Measurements from ENCODE around the gene RHBDF2.

RHBDF2 gene

GRCh38 chr17:76497699-76497978 lies 3.6 kb downstream of the RHBDF2 start:
- Histone ChIP-seq H3K27me3 (ENCODE audit: insufficient read depth, low read length) (no peaks in the 10 kb centered on the region), H3K79me2 (ENCODE audit: control insufficient read depth, insufficient read depth, low read length, poor library complexity) (no peaks in the 10 kb centered on the region), H3K4ac (ENCODE audit: low read depth, low read length) (no peak overlapping the region), H3K9me3 (ENCODE audit: insufficient read depth, low read depth, low read length) (peaks cover 4% of the 10 kb centered on the region), H3K4me1 (ENCODE audit: control insufficient read depth in 1 of 2, insufficient read depth in 2 of 2, low read length in 2 of 2) (peaks cover 23 to 37% of the 10 kb centered on the region in 2 experiments), H2BK5ac (ENCODE audit: low read depth, low read length, poor library complexity) (no peak overlapping the region), H2AFZ (ENCODE audit: insufficient read depth, low read length, poor library complexity) (no peak overlapping the region), H4K12ac (ENCODE audit: low read depth, low read length) (no peak overlapping the region), H2BK12ac (ENCODE audit: low read length) (no peak overlapping the region), H3K36me3 (ENCODE audit: control insufficient read depth in 1 of 2, insufficient read depth in 2 of 2, low read length in 2 of 2) (no peaks in the 10 kb centered on the region), H3K27ac (ENCODE audit: low read depth, low read length) (no peak overlapping the region), H4K8ac (ENCODE audit: low read depth, low read length) (no peak overlapping the region), H3K9ac (ENCODE audit: low read length) (no peak overlapping the region), H4K91ac (ENCODE audit: low read depth, low read length) (no peak overlapping the region), H3K4me2 (ENCODE audit: low read length) (no peak overlapping the region), H3K14ac (ENCODE audit: low read length) (no peak overlapping the region), H3K79me1 (ENCODE audit: low read length) (peaks cover 5% of the 10 kb centered on the region), H3K23ac (ENCODE audit: low read length) (no peak overlapping the region), H3K18ac (ENCODE audit: low read length) (no peak overlapping the region), H2AK5ac (ENCODE audit: low read length) (no peak overlapping the region), H2BK120ac (ENCODE audit: insufficient read depth, low read length, poor library complexity) (no peak overlapping the region), H3K4me3 (ENCODE audit: low read depth, low read length) (peak overlapping the region; percentile 12)
- no peak for DNase-seq
- WGBS (ENCODE audit: extremely low coverage, insufficient coverage, insufficient read length) = no CpG with 5 or more reads among the region's 2 CpGs

- no peak overlapping the region for H4K91ac ChIP-seq (ENCODE audit: low read depth, low read length)
- H2BK12ac ChIP-seq (ENCODE audit: low read length) = no peak overlapping the region
- H2AK5ac ChIP-seq (ENCODE audit: low read length) = no peak overlapping the region
- H2AFZ ChIP-seq (ENCODE audit: insufficient read depth, low read length, poor library complexity) = no peak overlapping the region
- no peak overlapping the region for H2BK120ac ChIP-seq (ENCODE audit: insufficient read depth, low read length, poor library complexity)
- no peaks in the 10 kb centered on the region for H3K27me3 ChIP-seq (ENCODE audit: insufficient read depth, low read length)
- H3K4me1 ChIP-seq (ENCODE audit: control insufficient read depth in 1 of 2, insufficient read depth in 2 of 2, low read length in 2 of 2) = peaks cover 23 to 34% of the 10 kb centered on the region in 2 experiments
- H3K9ac ChIP-seq (ENCODE audit: low read length) = no peak overlapping the region
- no peaks in the 10 kb centered on the region for H3K36me3 ChIP-seq (ENCODE audit: control insufficient read depth in 1 of 2, insufficient read depth in 2 of 2, low read length in 2 of 2)
- no peak overlapping the region for H3K18ac ChIP-seq (ENCODE audit: low read length)
- no peak overlapping the region for H2BK5ac ChIP-seq (ENCODE audit: low read depth, low read length, poor library complexity)
- DNase-seq = no peak
- no peak overlapping the region for H3K4me2 ChIP-seq (ENCODE audit: low read length)
- no CpG with 5 or more reads among the region's 6 CpGs for WGBS (ENCODE audit: extremely low coverage, insufficient coverage, insufficient read length)
- no peak overlapping the region for H4K8ac ChIP-seq (ENCODE audit: low read depth, low read length)
- H3K4ac ChIP-seq (ENCODE audit: low read depth, low read length) = no peak overlapping the region
- H3K14ac ChIP-seq (ENCODE audit: low read length) = no peak overlapping the region
- H3K23ac ChIP-seq (ENCODE audit: low read length) = no peak overlapping the region
- H3K4me3 ChIP-seq (ENCODE audit: low read depth, low read length) = no peak overlapping the region
- no peak overlapping the region for H4K12ac ChIP-seq (ENCODE audit: low read depth, low read length)
- no peak overlapping the region for H3K27ac ChIP-seq (ENCODE audit: low read depth, low read length)
- no peaks in the 10 kb centered on the region for H3K79me2 ChIP-seq (ENCODE audit: control insufficient read depth, insufficient read depth, low read length, poor library complexity)
- peaks cover 3% of the 10 kb centered on the region for H3K79me1 ChIP-seq (ENCODE audit: low read length)
- peaks cover 4% of the 10 kb centered on the region for H3K9me3 ChIP-seq (ENCODE audit: insufficient read depth, low read depth, low read length)
These were observed 4.8 kb downstream of the RHBDF2 start for GRCh38 chr17:76496464-76496863.

DNA sequence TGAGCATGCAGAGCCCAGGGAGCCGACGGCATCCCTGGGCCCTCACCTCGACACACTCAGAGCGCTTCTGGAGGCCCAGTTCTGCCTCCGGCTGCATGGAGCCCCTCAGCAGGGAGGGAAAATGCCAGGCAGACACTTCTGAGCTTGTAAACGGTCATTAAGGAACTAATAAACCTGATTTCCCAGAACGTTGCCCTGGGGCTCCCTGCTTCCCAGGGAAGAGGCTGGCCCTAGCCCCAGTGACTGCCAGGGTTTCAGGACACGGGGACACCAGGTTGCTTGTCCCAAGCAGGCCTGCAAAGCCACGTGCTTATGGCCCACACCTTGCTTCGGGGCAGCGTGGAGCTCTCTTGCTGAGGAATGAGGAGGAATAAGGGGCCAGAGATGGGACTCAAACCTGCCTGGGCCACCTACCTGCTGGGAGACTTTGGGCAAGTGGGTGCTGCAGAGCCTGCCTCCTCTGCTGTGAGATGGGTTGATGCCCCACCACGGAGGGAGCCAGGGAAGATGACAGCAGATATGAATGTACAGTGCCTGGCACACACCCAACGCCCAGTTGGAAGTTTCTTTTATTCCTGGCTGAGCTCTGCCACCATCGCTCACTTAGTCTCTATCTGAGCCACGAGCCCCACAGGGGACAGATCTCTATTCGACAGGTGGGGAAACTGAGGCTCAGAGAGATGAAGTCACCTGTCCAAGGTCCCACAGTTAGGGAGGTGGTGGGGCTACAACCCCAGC lies 5.4 kb downstream of the RHBDF2 start:
- H4K12ac ChIP-seq (ENCODE audit: low read depth, low read length) = no peak overlapping the region
- H3K27ac ChIP-seq (ENCODE audit: low read depth, low read length) = no peak overlapping the region
- H3K4me1 ChIP-seq (ENCODE audit: control insufficient read depth in 1 of 2, insufficient read depth in 2 of 2, low read length in 2 of 2) = peaks cover 23 to 32% of the 10 kb centered on the region in 2 experiments
- WGBS (ENCODE audit: extremely low coverage, insufficient coverage, insufficient read length) = no CpG with 5 or more reads among the region's 16 CpGs
- H4K8ac ChIP-seq (ENCODE audit: low read depth, low read length) = no peak overlapping the region
- peak overlapping the region; percentile 32 for H3K4me3 ChIP-seq (ENCODE audit: low read depth, low read length)
- no peak overlapping the region for H2AFZ ChIP-seq (ENCODE audit: insufficient read depth, low read length, poor library complexity)
- H3K23ac ChIP-seq (ENCODE audit: low read length) = no peak overlapping the region
- no peak overlapping the region for H2BK12ac ChIP-seq (ENCODE audit: low read length)
- no peak overlapping the region for H3K9ac ChIP-seq (ENCODE audit: low read length)
- no peak overlapping the region for H3K18ac ChIP-seq (ENCODE audit: low read length)
- H3K27me3 ChIP-seq (ENCODE audit: insufficient read depth, low read length) = no peaks in the 10 kb centered on the region
- H3K36me3 ChIP-seq (ENCODE audit: control insufficient read depth in 1 of 2, insufficient read depth in 2 of 2, low read length in 2 of 2) = no peaks in the 10 kb centered on the region
- no peak overlapping the region for H3K14ac ChIP-seq (ENCODE audit: low read length)
- no peak for DNase-seq
- no peak overlapping the region for H4K91ac ChIP-seq (ENCODE audit: low read depth, low read length)
- H3K9me3 ChIP-seq (ENCODE audit: insufficient read depth, low read depth, low read length) = peaks cover 4% of the 10 kb centered on the region
- no peak overlapping the region for H2AK5ac ChIP-seq (ENCODE audit: low read length)
- H2BK5ac ChIP-seq (ENCODE audit: low read depth, low read length, poor library complexity) = no peak overlapping the region
- H3K4me2 ChIP-seq (ENCODE audit: low read length) = no peak overlapping the region
- H3K79me1 ChIP-seq (ENCODE audit: low read length) = peaks cover 2% of the 10 kb centered on the region
- H3K4ac ChIP-seq (ENCODE audit: low read depth, low read length) = no peak overlapping the region
- H2BK120ac ChIP-seq (ENCODE audit: insufficient read depth, low read length, poor library complexity) = no peak overlapping the region
- H3K79me2 ChIP-seq (ENCODE audit: control insufficient read depth, insufficient read depth, low read length, poor library complexity) = no peaks in the 10 kb centered on the region

DNA sequence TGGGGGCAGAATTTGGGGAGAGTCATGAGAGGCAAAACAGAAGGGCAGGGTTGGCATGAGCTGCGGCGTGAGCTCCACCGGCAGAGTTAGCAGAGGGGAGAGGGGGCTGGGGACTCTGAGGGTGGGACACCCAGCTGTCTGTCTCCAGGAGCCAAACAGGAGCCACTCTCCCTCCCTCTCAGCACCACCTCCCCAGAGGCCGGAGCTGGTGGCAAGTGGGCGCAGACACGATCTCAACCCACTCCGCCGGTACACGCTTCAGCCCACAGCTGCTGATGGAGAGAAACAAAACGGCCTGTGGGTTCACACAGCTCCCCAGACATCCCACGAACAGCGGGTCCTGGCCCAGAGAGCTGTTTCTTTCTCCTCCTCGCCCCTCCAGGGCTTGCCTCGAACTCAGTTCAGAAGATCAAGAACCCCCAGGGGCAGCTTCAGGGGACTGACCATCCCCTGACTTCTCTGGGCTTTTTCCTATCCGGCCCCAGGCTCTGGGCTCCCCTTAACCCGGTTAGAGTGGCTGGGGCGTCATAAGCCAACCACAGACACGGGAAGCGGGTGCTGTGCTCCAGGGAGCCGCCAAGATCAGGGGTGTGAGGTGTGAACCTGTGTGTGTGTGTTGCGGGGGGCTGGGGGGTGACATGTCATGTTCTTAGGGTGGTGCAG lies 7.6 kb downstream of the RHBDF2 start:
- Histone ChIP-seq H2AK5ac (ENCODE audit: low read length) (no peak overlapping the region), H3K18ac (ENCODE audit: low read length) (no peak overlapping the region), H3K9ac (ENCODE audit: low read length) (no peak overlapping the region), H3K4me1 (ENCODE audit: control insufficient read depth in 1 of 2, insufficient read depth in 2 of 2, low read length in 2 of 2) (peaks cover 4 to 14% of the 10 kb centered on the region in 2 experiments), H3K14ac (ENCODE audit: low read length) (no peak overlapping the region), H3K23ac (ENCODE audit: low read length) (no peak overlapping the region), H3K27me3 (ENCODE audit: insufficient read depth, low read length) (no peaks in the 10 kb centered on the region), H3K27ac (ENCODE audit: low read depth, low read length) (no peak overlapping the region), H3K4me2 (ENCODE audit: low read length) (no peak overlapping the region), H3K36me3 (ENCODE audit: control insufficient read depth in 1 of 2, insufficient read depth in 2 of 2, low read length in 2 of 2) (no peaks in the 10 kb centered on the region), H3K4ac (ENCODE audit: low read depth, low read length) (no peak overlapping the region), H3K79me1 (ENCODE audit: low read length) (no peaks in the 10 kb centered on the region), H3K79me2 (ENCODE audit: control insufficient read depth, insufficient read depth, low read length, poor library complexity) (no peaks in the 10 kb centered on the region), H2BK12ac (ENCODE audit: low read length) (no peak overlapping the region), H3K9me3 (ENCODE audit: insufficient read depth, low read depth, low read length) (peaks cover 4% of the 10 kb centered on the region), H4K12ac (ENCODE audit: low read depth, low read length) (no peak overlapping the region), H2BK120ac (ENCODE audit: insufficient read depth, low read length, poor library complexity) (no peak overlapping the region), H2BK5ac (ENCODE audit: low read depth, low read length, poor library complexity) (no peak overlapping the region), H4K91ac (ENCODE audit: low read depth, low read length) (no peak overlapping the region), H2AFZ (ENCODE audit: insufficient read depth, low read length, poor library complexity) (no peak overlapping the region), H3K4me3 (ENCODE audit: low read depth, low read length) (no peak overlapping the region), H4K8ac (ENCODE audit: low read depth, low read length) (no peak overlapping the region)
- no peak for DNase-seq
- no CpG with 5 or more reads among the region's 21 CpGs for WGBS (ENCODE audit: extremely low coverage, insufficient coverage, insufficient read length)

Data from trophoblast cell (in vitro differentiated cells and primary cell).